ENCODE measurements around the gene LCNL1. TPM values are rescaled to one million over a fixed set of nuclear protein-coding genes. Genes with fewer than 3 reads are reported as not detected.

Gene LCNL1
- total and polyA plus RNA-seq, 10 of the 15 experiments (the other 5 are each of a cell fraction or from before 2014, with no cell fraction given) = not detected

- TF ChIP-seq SKIL (IDR thresholded peaks at IDR 0.05; ENCODE audit: low read depth, poor library complexity, severe bottlenecking) = peak; percentile 99
- no peak for TF ChIP-seq CEBPZ (IDR thresholded peaks at IDR 0.05; ENCODE audit: low read depth, low read length)
- no peak for TF ChIP-seq E2F4 (IDR thresholded peaks at IDR 0.05; ENCODE audit: low read depth, low read length)
- peak; percentile 15; the same call in 1 of the 2 replicates for TF ChIP-seq JUNB (IDR thresholded peaks at IDR 0.05)
- peak; percentile 50 to 64; a peak in 2 of 4 replicates for TF ChIP-seq BHLHE40 (IDR thresholded peaks at IDR 0.05; ENCODE audit: borderline replicate concordance in 1 of 2, low read depth in 2 of 2, low read length in 1 of 2)
- peak; percentile 9; the same call in 1 of the 2 replicates for TF ChIP-seq GATAD2B (conservative IDR thresholded peaks at IDR 0.05; ENCODE audit: low read depth)
- TF ChIP-seq ZNF274 (IDR thresholded peaks at IDR 0.05; ENCODE audit: insufficient read depth, insufficient read length) = no peak
- TF ChIP-seq BCL3 (IDR thresholded peaks at IDR 0.05; ENCODE audit: borderline replicate concordance, insufficient read depth, low read depth, low read length, poor library complexity, severe bottlenecking) = no peak
- TF ChIP-seq ASH2L (IDR thresholded peaks at IDR 0.05; ENCODE audit: borderline replicate concordance, low read depth) = no peak
- no peak for TF ChIP-seq FOXM1 (IDR thresholded peaks at IDR 0.05; ENCODE audit: low read depth, low read length)
- no peak for TF ChIP-seq ZNF384 (IDR thresholded peaks at IDR 0.05; ENCODE audit: borderline replicate concordance, low read depth, low read length)
- peak; percentile 44 for TF ChIP-seq SP1 (IDR thresholded peaks at IDR 0.05; ENCODE audit: low read depth, low read length)
- peak; percentile 45; the same call in 1 of the 2 replicates for TF ChIP-seq EED (IDR thresholded peaks at IDR 0.05; ENCODE audit: low read depth)
- TF ChIP-seq PKNOX1 (IDR thresholded peaks at IDR 0.05) = peak; percentile 91
- peak; percentile 69; the same call in 1 of the 2 replicates for TF ChIP-seq MTA3 (IDR thresholded peaks at IDR 0.05; ENCODE audit: borderline replicate concordance, low read length)
- TF ChIP-seq POU2F2 (IDR thresholded peaks at IDR 0.05; ENCODE audit: borderline replicate concordance, low read depth, low read length) = peak; percentile 97; the same call in 2 of the 3 replicates
- TF ChIP-seq NKRF (conservative IDR thresholded peaks at IDR 0.05) = no peak
Observed at GRCh38 chr9:137000177-137000930, 17.6 kb downstream of the LCNL1 start (continued).
